Stimulated activated CD4-positive, alpha-beta T cell treated with anti-CD3 and anti-CD28 coated beads, Interleukin-12 subunit alpha, Interleukin-12 subunit beta, amount 100 ng/mL, for 24 hours (primary cell): ENCODE data around the gene IFI35.
"Not testable (repeated sequence)": the region's sequence is repeated elsewhere in the genome, so short reads cannot be mapped to it uniquely, and the experiment has no call there.

Experiments
- DNase-seq, 2 experiments: peaks; one replicate each; pipeline ENCODE4 v3.0.0-alpha.2; 2020; ENCODE audit warnings: low read depth in 2 of 2

The IFI35 gene

DNA sequence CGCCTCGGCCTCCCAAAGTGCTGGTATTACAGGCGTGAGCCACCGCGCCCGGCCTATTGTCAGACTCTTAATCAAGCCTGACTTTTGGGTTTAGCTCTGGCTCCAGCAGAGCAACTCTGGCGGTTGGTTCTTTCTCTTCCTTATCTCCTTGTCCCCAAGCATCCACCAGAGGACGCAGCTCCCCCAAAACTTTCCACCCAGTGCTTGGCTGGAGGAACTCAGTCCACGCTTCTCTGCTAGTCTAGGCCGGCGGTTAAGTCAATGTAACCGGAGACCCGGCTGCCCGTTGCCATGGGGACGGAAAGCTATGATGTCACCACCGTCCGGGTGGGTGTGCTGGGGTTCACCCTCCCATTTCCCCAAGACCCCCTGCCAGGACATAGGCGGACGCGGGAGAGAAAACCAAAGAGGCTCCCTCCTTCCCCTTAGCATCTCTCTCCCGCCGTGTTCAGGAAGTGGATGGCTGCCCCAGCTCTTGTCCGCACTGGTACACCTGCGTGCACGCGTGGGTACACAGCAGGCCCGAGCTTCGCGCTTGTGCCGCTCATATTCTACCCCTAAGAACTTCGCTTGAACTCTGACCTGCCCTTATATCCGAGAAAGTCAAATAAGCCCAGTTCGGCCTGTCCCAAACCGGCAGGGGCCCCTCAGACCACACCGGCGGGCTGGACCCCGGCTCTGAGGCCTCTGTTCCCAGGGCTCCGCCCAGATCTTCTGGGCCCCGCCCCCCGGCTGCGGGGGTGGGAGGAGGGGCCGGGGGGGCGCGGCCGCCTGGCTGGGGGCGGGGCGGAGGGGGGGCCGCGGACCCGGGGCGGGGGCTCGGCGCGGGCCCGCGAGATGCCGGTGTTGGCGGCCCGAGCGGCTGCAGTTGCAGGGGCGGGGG is 18.1 kb downstream of the IFI35 start, which contains the start of gene RND2:
Gene RND2, plus strand, starts transcription at position 825 of the 883 bp plus-strand sequence. CDS start 117 bp downstream, outside the sequence.
- DNase-seq: peak; percentile 53 to 75

DNA sequence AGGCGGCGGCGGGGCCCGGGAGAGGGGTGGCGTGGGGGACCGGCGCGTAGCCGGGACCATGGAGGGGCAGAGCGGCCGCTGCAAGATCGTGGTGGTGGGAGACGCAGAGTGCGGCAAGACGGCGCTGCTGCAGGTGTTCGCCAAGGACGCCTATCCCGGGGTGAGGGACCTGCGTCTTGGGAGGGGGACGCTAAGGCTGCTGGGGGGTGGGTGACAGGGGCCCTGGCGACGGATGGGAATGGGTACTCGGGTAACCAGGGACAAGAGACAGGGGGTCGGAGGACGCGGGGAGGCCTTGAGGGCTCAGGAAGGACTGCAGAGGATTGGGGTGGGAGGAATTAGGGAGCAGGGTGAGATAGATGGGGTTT is 18.7 kb downstream of the IFI35 start:
- DNase-seq: no peak

DNA sequence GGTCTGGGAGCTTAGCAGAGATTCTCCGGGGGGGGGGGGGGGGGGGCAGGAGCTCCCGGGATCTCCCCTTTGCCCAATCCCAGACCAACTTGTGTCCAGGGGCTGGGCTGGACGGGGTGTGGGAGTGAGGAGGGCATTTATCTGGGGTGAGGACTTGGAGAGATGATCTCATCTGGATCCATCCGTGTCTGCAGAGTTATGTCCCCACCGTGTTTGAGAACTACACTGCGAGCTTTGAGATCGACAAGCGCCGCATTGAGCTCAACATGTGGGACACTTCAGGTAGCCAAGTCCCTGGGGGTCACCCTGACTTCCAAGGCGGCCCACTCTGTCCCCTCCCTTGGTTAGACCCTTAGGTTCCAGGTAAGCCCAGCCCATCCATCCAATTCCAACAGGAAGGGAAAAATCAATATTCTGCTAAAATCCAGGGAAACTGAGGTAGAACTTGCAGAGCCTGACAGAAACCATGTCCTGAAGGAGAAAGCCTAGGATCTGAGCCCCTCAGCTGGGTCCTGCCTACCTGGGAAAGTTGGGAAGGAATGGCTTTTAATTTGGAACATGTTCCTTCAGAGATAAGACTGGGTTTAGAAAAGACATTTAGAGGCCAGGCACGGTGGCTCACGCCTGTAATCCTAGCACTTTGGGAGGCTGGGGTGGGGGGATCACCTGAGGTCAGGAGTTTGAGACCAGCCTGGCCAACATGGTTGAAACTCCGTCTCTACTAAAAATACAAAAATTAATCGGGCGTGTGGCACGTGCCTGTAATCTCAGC is 19.4 kb downstream of the IFI35 start:
- no peak for DNase-seq

DNA sequence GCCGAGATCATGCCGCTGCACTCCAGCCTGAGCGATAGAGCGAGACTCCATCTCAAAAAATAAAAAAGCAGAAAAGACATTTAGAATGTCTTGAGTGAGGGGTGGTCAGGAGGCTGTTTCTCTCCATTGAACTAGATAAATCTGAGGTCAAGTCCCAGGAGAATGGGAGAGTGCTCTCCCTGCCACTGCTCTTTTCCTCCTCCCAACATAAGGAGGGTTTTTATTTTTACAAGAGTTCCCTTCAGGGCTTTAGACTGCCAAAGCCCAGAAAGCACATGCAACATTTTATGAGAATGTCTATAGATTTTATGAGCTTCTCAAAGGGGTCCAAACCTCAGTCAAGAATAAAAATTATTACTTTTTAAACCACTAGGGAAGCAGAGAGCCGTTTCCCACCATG is 20.0 kb downstream of the IFI35 start:
- no peak for DNase-seq

GRCh38 chr17:43027091-43028032 is 20.8 kb downstream of the IFI35 start:
- no peak for DNase-seq

- no peak for DNase-seq
Measured at GRCh38 chr17:43028221-43028861, 21.8 kb downstream of the IFI35 start.

DNA sequence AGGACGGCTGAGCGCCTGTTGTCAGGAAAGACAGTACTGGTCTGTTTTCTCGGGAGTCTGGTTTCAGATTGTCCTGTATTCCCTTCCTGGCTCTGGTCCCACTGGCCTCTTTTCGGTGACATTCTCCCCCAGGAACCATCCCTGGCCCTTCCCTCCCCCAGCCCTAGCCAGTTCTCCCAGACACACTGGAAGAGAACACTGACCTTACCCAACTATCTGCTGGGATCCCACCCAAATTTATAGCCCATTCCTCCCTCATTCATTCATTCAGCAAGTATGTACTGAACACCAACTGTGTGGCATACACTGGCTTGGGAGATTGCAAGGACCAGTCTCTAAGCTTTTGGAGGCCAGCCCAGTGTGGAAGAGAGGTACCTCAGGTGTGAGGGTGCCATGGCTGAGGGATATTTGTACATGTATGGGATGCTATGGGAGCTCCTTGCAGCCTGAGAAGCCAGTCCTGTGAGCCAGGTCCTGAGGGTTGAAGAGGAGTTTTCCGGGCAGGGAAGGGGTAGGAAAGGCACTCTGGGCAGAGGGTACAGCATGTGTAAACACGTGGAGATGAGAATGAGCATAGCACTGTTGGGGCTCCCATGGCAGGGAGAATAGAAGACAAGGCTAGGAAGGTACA is 23.7 kb downstream of the IFI35 start:
- no peak for DNase-seq

DNA sequence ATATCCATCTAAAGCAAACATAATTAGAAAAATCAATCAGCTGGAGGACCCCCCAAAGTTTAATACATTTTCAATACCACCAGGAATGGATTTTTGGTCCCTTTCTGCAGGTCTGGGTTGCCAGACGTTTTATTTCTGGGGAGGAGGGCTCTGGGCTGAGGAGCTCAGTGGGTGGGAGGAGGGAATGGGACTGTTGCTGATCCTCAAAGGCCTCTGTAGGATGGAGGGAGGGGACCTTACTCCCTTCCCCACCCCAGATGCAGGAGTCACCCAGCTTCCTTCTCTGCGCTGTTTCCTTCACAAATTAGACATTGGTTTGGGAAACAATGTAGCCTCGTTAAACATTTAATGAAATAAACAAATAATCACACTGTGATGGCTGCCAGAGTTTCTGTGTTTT is 25.1 kb downstream of the IFI35 start:
- DNase-seq: no peak

GRCh38 chr17:43033948-43034881 is 27.6 kb downstream of the IFI35 start:
- no peak for DNase-seq

GRCh38 chr17:43034894-43035293 is 28.3 kb downstream of the IFI35 start:
- DNase-seq: no peak

GRCh38 chr17:43039646-43040045 is 33.1 kb downstream of the IFI35 start:
- no peak for DNase-seq

- no peak for DNase-seq
Measured at GRCh38 chr17:43040655-43041054, 34.1 kb downstream of the IFI35 start.

GRCh38 chr17:43042025-43042628 is 35.5 kb downstream of the IFI35 start:
- DNase-seq: no peak

DNA sequence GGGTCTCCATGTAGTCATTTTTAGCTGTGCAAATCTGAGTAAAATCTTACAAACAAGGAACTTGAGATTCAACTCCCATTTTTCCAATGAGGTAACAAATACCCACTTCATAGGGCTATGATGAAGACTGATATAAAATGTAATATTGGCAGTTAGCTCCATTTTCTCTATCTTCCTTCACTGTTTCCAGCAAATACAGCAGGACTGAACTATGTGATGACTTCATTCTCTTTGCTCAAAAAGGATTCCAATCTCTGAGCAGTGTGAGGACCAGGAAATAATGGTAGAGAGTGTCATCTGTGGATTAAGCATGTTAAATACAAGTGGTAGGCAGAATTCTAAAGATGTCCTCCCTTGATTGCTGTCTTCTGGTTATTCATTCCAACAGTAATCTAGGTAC is 36.7 kb downstream of the IFI35 start:
- DNase-seq: no peak

- no peak for DNase-seq
Measured at GRCh38 chr17:43044024-43044423, 37.4 kb downstream of the IFI35 start.

GRCh38 chr17:43051969-43052368 is 45.4 kb downstream of the IFI35 start:
- no peak for DNase-seq

DNA sequence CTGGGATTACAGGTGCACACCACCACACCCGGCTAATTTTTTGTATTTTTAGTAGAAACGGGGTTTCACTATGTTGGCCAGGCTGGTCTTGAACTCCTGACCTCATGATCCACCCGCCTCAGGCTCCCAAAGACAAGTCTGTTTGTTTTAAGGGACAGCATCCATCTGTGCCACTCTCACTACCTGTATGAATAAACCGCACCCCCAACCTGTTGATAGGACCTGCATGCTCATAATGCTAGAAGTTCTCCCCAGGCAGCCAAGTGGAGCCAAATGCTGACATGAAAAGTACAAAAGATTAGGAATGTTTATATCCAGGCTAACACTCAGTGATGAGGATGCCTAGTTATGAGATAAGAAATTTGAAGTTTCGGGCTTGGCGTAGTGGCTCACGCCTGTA is 46.4 kb downstream of the IFI35 start:
- not testable (repeated sequence) for DNase-seq

- no peak for DNase-seq
Measured at GRCh38 chr17:43056051-43056450, 49.5 kb downstream of the IFI35 start.

GRCh38 chr17:43062984-43063638 is 56.5 kb downstream of the IFI35 start:
- DNase-seq: no peak
